G401 (cell line): ENCODE measurements around the gene SLC16A7. TPM values are rescaled to one million over a fixed set of nuclear protein-coding genes. Genes with fewer than 3 reads are reported as not detected.
A peak's percentile ranks its signal among the peaks of the same experiment; 100 is the strongest.
"Not testable (repeated sequence)": the region's sequence is repeated elsewhere in the genome, so short reads cannot be mapped to it uniquely, and the experiment has no call there.

Source experiments
- DNase-seq: peaks from one replicate; pipeline ENCODE4 v3.0.0-alpha.2; 2015; ENCODE audit warnings: low spot score
- in situ Hi-C: cut with HindIII; loops from 2 replicates; pipeline ENCODE4 v1.10.0; 2016; ENCODE audit warnings: low sequenced_read_pairs, mixed read lengths
- total RNA-seq: library from RNA; depleted of rRNA; stranded (reverse); fragments of >200 nt; shearing (Covaris generic); gene quantifications from 2 replicates; pipeline ENCODE4 v1.2.3, GENCODE V29; 2014

SLC16A7 gene
- total RNA-seq, 1 experiment from 2014 or later: not detected

GRCh38 chr12:59710964-59711363 is 115.1 kb downstream of the SLC16A7 start:
- no peak for DNase-seq
- in situ Hi-C loops: no loop called here

- in situ Hi-C loops: no loop called here
Observed at GRCh38 chr12:59715434-59715833, 119.6 kb downstream of the SLC16A7 start.

GRCh38 chr12:59716043-59716442 is 120.2 kb downstream of the SLC16A7 start:
- DNase-seq: peak; percentile 22
- in situ Hi-C loops: no loop called here

More at GRCh38 chr12:59715434-59715833, 119.6 kb downstream of the SLC16A7 start:
- DNase-seq: no peak

- in situ Hi-C loops: no loop called here
- DNase-seq: no peak
Observed at GRCh38 chr12:59717436-59717835, 121.6 kb downstream of the SLC16A7 start.

GRCh38 chr12:59719701-59720100 is 123.9 kb downstream of the SLC16A7 start:
- in situ Hi-C loops: no loop called here
- DNase-seq: peak; percentile 19

GRCh38 chr12:59723520-59723919 is 127.7 kb downstream of the SLC16A7 start:
- DNase-seq: no peak
- in situ Hi-C loops: no loop called here

GRCh38 chr12:59724011-59724695 is 128.3 kb downstream of the SLC16A7 start:
- in situ Hi-C loops: no loop called here

GRCh38 chr12:59733200-59733599 is 137.4 kb downstream of the SLC16A7 start:
- in situ Hi-C loops: no loop called here

More at GRCh38 chr12:59724011-59724695, 128.3 kb downstream of the SLC16A7 start:
- DNase-seq: no peak

GRCh38 chr12:59734371-59734770 is 138.5 kb downstream of the SLC16A7 start:
- in situ Hi-C loops: no loop called here
- DNase-seq: no peak

More at GRCh38 chr12:59733200-59733599, 137.4 kb downstream of the SLC16A7 start:
- DNase-seq: no peak

- in situ Hi-C loops: no loop called here
Observed at GRCh38 chr12:59735231-59735630, 139.4 kb downstream of the SLC16A7 start.

GRCh38 chr12:59736359-59736758 is 140.5 kb downstream of the SLC16A7 start:
- no peak for DNase-seq

More at GRCh38 chr12:59735231-59735630, 139.4 kb downstream of the SLC16A7 start:
- DNase-seq: no peak

GRCh38 chr12:59736786-59737185 is 141.0 kb downstream of the SLC16A7 start:
- in situ Hi-C loops: no loop called here
- DNase-seq: no peak

More at GRCh38 chr12:59736359-59736758, 140.5 kb downstream of the SLC16A7 start:
- in situ Hi-C loops: no loop called here

- in situ Hi-C loops: no loop called here
- DNase-seq: no peak
Observed at GRCh38 chr12:59737725-59738463, 142.1 kb downstream of the SLC16A7 start.

- in situ Hi-C loops: no loop called here
- DNase-seq: no peak
Observed at GRCh38 chr12:59742841-59743240, 147.0 kb downstream of the SLC16A7 start.

GRCh38 chr12:59744564-59744963 is 148.7 kb downstream of the SLC16A7 start:
- no peak for DNase-seq
- in situ Hi-C loops: no loop called here

GRCh38 chr12:59751091-59751490 is 155.3 kb downstream of the SLC16A7 start:
- in situ Hi-C loops, DNase-seq: not testable (repeated sequence)

GRCh38 chr12:59761542-59761941 is 165.7 kb downstream of the SLC16A7 start:
- no peak for DNase-seq
- in situ Hi-C loops: no loop called here

GRCh38 chr12:59763835-59764234 is 168.0 kb downstream of the SLC16A7 start:
- in situ Hi-C loops: no loop called here
- DNase-seq: no peak

- in situ Hi-C loops: no loop called here
- no peak for DNase-seq
Observed at GRCh38 chr12:59768031-59768430, 172.2 kb downstream of the SLC16A7 start.

GRCh38 chr12:59780605-59781135 is 184.8 kb downstream of the SLC16A7 start:
- in situ Hi-C loops: no loop called here
- peak; percentile 10 for DNase-seq
